GM23338 (cell line): ENCODE results near the gene DGKG. TPM values are rescaled to one million over a fixed set of nuclear protein-coding genes. Genes with fewer than 3 reads are reported as not detected.

ENCODE experiments used
- ATAC-seq: fragments of 200-7000 bp; cut with Tn5 transposase; 3 replicates; pipeline ENCODE4 v1.9.1; 2020
- DNase-seq: peaks from one replicate; pipeline ENCODE4 v3.0.0-alpha.2; 2015; ENCODE audit warnings: low spot score
- H2AFZ ChIP-seq: fragments of 200-600 bp; sonication (generic); 2 replicates; pipeline ENCODE4 v1.8.0; 2016; ENCODE audit warnings: antibody characterized with exemption, mild to moderate bottlenecking, moderate library complexity
- H3F3A ChIP-seq: fragments of 200-600 bp; sonication (generic); replicated peaks from 2 replicates; pipeline ENCODE4 v1.8.0; 2017; ENCODE audit warnings: antibody characterized with exemption, mixed run types, low read depth
- H3K27ac ChIP-seq: fragments of 200-600 bp; sonication (generic); 2 replicates; pipeline ENCODE4 v1.6.1; 2016; ENCODE audit warnings: low read depth
- H3K27me3 ChIP-seq: fragments of 200-600 bp; sonication (generic); 2 replicates; pipeline ENCODE4 v1.8.0; 2016; ENCODE audit warnings: mild to moderate bottlenecking, mixed run types, moderate library complexity; ENCODE audit not compliant: insufficient read depth
- H3K36me3 ChIP-seq: fragments of 200-600 bp; sonication (generic); 2 replicates; pipeline ENCODE4 v1.8.0; 2016; ENCODE audit warnings: mild to moderate bottlenecking; ENCODE audit not compliant: insufficient read depth
- H3K4me1 ChIP-seq: fragments of 200-600 bp; sonication (generic); 2 replicates; pipeline ENCODE4 v1.8.0; 2016; ENCODE audit warnings: mild to moderate bottlenecking, moderate library complexity; ENCODE audit not compliant: insufficient read depth
- H3K4me2 ChIP-seq: fragments of 200-600 bp; sonication (generic); 2 replicates; pipeline ENCODE4 v1.7.1; 2017; ENCODE audit warnings: mixed run types
- H3K4me3 ChIP-seq: fragments of 200-600 bp; sonication (generic); 2 replicates; pipeline ENCODE4 v1.6.1; 2016; ENCODE audit warnings: mixed run types
- H3K79me2 ChIP-seq: fragments of 200-600 bp; sonication (generic); replicated peaks from 2 replicates; pipeline ENCODE4 v1.8.0; 2017; ENCODE audit warnings: mild to moderate bottlenecking; ENCODE audit not compliant: insufficient read depth
- H3K9me2 ChIP-seq: fragments of 200-600 bp; sonication (generic); 2 replicates; pipeline ENCODE4 v1.8.0; 2017; ENCODE audit not compliant: insufficient read depth
- H4K20me1 ChIP-seq: fragments of 200-600 bp; sonication (generic); replicated peaks from 2 replicates; pipeline ENCODE4 v1.8.0; 2017; ENCODE audit warnings: mild to moderate bottlenecking; ENCODE audit not compliant: insufficient read depth
- H3K27ac Mint-ChIP-seq: 2 replicates; pipeline ENCODE4 v1.8.0; 2020; ENCODE audit warnings: inconsistent platforms, mild to moderate bottlenecking, moderate library complexity, mixed read lengths
- H3K27me3 Mint-ChIP-seq: 3 replicates; pipeline ENCODE4 v1.8.0; 2022; ENCODE audit warnings: low read depth, mild to moderate bottlenecking, moderate library complexity, mixed read lengths, inconsistent platforms; ENCODE audit not compliant: insufficient read depth, poor library complexity
- H3K36me3 Mint-ChIP-seq: 3 replicates; pipeline ENCODE4 v1.8.0; 2021; ENCODE audit warnings: low read depth, mild to moderate bottlenecking, inconsistent platforms, moderate library complexity, mixed read lengths
- H3K4me1 Mint-ChIP-seq: 3 replicates; pipeline ENCODE4 v1.8.0; 2020; ENCODE audit warnings: mild to moderate bottlenecking, inconsistent platforms, mixed read lengths
- H3K4me3 Mint-ChIP-seq: 3 replicates; pipeline ENCODE4 v1.8.0; 2021; ENCODE audit warnings: moderate library complexity, mild to moderate bottlenecking, inconsistent platforms, mixed read lengths
- H3K9me3 Mint-ChIP-seq: 3 replicates; pipeline ENCODE4 v1.8.0; 2020; ENCODE audit warnings: moderate library complexity, mild to moderate bottlenecking, inconsistent platforms, mixed read lengths
- CREB1 ChIP-seq: fragments of 250-450 bp; sonication (Bioruptor Pico); IDR thresholded peaks from 2 replicates; pipeline ENCODE4 v1.5.0; 2020; ENCODE audit warnings: low read depth, mild to moderate bottlenecking, moderate library complexity
- CTCF ChIP-seq, 2 experiments: fragments of 200-600 bp in 1 of 2; sonication (generic) in 1 of 2; conservative IDR thresholded peaks; 2 replicates each; pipeline versions ENCODE4 v1.5.1 to v1.6.1; 2016 to 2017; ENCODE audit warnings: antibody characterized with exemption in 2 of 2, low read depth in 2 of 2, mild to moderate bottlenecking in 2 of 2, moderate library complexity in 1 of 2
- EZH2phosphoT487 ChIP-seq: fragments of 200-600 bp; sonication (generic); IDR thresholded peaks from one replicate; pipeline ENCODE4 v1.8.1; 2018; ENCODE audit warnings: antibody characterized with exemption; ENCODE audit not compliant: unreplicated experiment
- JUNB ChIP-seq: IDR thresholded peaks from one replicate; pipeline ENCODE4 v1.6.1; 2016; ENCODE audit warnings: antibody characterized with exemption; ENCODE audit not compliant: unreplicated experiment
- REST ChIP-seq: IDR thresholded peaks from one replicate; pipeline ENCODE4 v1.6.1; 2018; ENCODE audit warnings: antibody characterized with exemption; ENCODE audit not compliant: unreplicated experiment
- STAT1 ChIP-seq: IDR thresholded peaks from one replicate; pipeline ENCODE4 v1.6.1; 2016; ENCODE audit warnings: antibody characterized with exemption; ENCODE audit not compliant: unreplicated experiment
- ZNF114 ChIP-seq: fragments of 250-450 bp; sonication (Bioruptor Pico); IDR thresholded peaks from 2 replicates; pipeline ENCODE4 v1.5.0; 2020; ENCODE audit warnings: mild to moderate bottlenecking, moderate library complexity
- polyA plus RNA-seq: library from polyadenylated mRNA; unstranded; fragments of >200 nt; fragmentation: Nextera tagmentation; extraction: Ambion mirVana; gene quantifications from 2 replicates; pipeline ENCODE4 v1.2.1, GENCODE V29; 2016
- total RNA-seq: library from RNA; depleted of rRNA; stranded (reverse); fragments of >200 nt; shearing (Covaris generic); gene quantifications from 2 replicates; pipeline ENCODE4 v1.2.3, GENCODE V29; 2014
- TF ChIP-seq, protein P1 (sequence below): IDR thresholded peaks from 2 replicates; pipeline ENCODE4 v1.6.1; 2016; ENCODE audit warnings: antibody characterized with exemption

DGKG gene
- total and polyA plus RNA-seq, 2 experiments from 2014 or later, result 0.14 to 0.31 TPM

DNA sequence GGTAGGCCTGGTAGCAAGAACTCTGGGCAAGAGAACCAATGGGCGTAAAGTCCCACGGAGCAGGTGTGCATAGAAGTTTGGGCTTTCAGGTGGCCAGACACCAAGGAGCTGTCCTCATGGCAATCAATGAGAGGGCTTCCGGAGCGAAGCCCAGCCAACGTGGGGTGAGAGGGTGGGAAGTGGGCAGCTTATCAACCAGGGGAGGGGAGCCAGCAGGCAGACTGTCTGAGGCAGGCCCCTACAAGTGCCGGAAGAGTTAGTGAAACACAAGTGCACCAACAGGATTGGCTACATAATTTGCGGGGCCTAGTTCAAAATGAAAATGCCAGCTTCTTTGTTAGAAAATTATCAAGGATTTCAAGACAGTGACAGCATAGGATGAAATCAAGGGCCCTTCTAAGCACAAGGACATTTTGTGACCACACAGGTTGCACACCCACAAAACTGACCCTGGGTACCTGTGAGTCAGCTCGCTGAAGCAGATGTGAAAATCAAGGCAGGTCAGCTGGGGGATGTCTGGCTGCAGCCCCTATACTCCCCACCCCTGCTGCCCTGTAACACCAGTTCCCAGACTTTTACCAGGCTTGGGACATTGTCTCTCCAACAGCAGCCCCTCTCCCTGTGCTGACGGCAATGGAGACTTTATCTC, 151.1 kb downstream of the DGKG start:
- no peaks in the 10 kb centered on the region for H3K79me2 ChIP-seq
- H3K27me3 Mint-ChIP-seq, result peaks cover 7% of the 10 kb centered on the region
- no peak overlapping the region for H3K4me2 ChIP-seq
- H3K36me3 Mint-ChIP-seq, result no peaks in the 10 kb centered on the region
- H3K4me1 ChIP-seq, result peaks cover 17% of the 10 kb centered on the region
- no peak for DNase-seq
- TF ChIP-seq ZNF114 (CRISPR knock-in tag) (no peak), REST (no peak), CREB1 (CRISPR knock-in tag) (no peak)
- H3K9me3 Mint-ChIP-seq, result no peaks in the 10 kb centered on the region
- H3K27ac Mint-ChIP-seq, result peak overlapping the region; percentile 69
- no peaks in the 10 kb centered on the region for H3K36me3 ChIP-seq
- H3K4me3 Mint-ChIP-seq, result no peak overlapping the region
- no peaks in the 10 kb centered on the region for H3K27me3 ChIP-seq
- H4K20me1 ChIP-seq, result no peaks in the 10 kb centered on the region
- peak overlapping the region; percentile 64 for H2AFZ ChIP-seq
- no peaks in the 10 kb centered on the region for H3K9me2 ChIP-seq
- ATAC-seq, result no peak
- H3F3A ChIP-seq, result 0 out of 2 replicates have a peak, but pooled peaks cover 6% of the 10 kb centered on the region
- H3K27ac ChIP-seq, result no peak overlapping the region
- H3K4me3 ChIP-seq, result no peak overlapping the region
- peaks cover 32% of the 10 kb centered on the region for H3K4me1 Mint-ChIP-seq

DNA sequence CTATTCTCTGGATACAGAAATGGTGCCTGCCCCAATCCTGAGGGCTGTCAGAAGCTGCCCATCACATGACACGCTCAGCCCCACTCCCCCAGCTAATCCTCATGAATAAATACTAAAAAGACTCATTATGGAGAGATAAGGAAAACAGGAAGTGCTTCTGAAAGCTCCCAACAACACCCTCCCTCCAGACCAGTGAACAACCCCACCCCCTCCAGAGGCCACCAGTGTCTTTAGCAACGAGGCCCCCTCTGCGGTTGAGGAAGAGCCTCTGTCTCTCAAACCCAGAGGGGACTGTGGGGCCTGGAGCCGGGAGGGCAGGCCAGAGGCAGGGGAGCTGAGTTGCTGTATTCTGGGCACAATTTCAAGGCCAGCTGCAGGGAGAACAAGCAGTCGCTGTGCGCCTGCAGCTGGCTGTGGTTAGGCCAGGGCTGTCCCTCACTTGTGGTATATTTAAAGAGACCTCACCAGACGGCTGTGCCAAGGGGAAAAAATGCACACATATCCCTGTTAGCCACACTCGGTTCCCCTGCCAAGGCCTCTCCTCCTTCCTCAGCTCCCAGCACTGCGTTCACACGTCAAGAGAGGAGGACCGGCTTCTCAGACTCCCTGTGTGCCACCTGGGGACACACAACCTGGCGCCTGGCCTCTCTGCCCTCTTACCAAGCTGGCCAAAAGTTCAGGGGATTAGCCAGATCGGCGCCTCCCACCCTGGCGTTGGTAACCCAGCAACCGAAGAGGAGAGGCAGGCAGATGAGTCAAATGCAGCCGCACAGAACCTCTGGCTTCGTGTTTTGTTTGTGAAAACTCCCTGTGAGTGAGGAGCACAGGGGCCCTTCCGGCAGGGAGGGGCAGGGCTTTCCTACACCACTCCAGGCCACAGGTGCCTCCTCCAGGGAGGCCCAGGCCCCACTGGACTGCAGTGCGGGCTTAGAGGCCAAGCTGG, 152.0 kb downstream of the DGKG start:
- peak; percentile 71 for ATAC-seq
- no peaks in the 10 kb centered on the region for H3K36me3 Mint-ChIP-seq
- Histone ChIP-seq H3K36me3 (no peaks in the 10 kb centered on the region), H3K4me1 (peaks cover 17% of the 10 kb centered on the region), H3K4me2 (peak overlapping the region; percentile 65), H3F3A (0 out of 2 replicates have a peak, but pooled peaks cover 6% of the 10 kb centered on the region), H3K4me3 (no peak overlapping the region), H4K20me1 (no peaks in the 10 kb centered on the region), H3K9me2 (no peaks in the 10 kb centered on the region), H3K27ac (no peak overlapping the region), H3K27me3 (no peaks in the 10 kb centered on the region), H2AFZ (peak overlapping the region; percentile 64), H3K79me2 (no peaks in the 10 kb centered on the region)
- peak overlapping the region; percentile 69; the same call in 1 of the 2 replicates for H3K27ac Mint-ChIP-seq
- H3K9me3 Mint-ChIP-seq, result no peaks in the 10 kb centered on the region
- peak; percentile 43 for DNase-seq
- H3K27me3 Mint-ChIP-seq, result peaks cover 7% of the 10 kb centered on the region
- peaks cover 29% of the 10 kb centered on the region for H3K4me1 Mint-ChIP-seq
- no peak overlapping the region for H3K4me3 Mint-ChIP-seq
- TF ChIP-seq JUNB, result no peak
- no peak for TF ChIP-seq ZNF114 (CRISPR knock-in tag)
- TF ChIP-seq, protein P1, sequence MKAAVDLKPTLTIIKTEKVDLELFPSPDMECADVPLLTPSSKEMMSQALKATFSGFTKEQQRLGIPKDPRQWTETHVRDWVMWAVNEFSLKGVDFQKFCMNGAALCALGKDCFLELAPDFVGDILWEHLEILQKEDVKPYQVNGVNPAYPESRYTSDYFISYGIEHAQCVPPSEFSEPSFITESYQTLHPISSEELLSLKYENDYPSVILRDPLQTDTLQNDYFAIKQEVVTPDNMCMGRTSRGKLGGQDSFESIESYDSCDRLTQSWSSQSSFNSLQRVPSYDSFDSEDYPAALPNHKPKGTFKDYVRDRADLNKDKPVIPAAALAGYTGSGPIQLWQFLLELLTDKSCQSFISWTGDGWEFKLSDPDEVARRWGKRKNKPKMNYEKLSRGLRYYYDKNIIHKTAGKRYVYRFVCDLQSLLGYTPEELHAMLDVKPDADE, result no peak
- no peak for TF ChIP-seq REST
- TF ChIP-seq EZH2phosphoT487, result no peak
- TF ChIP-seq CREB1 (CRISPR knock-in tag), result no peak
- TF ChIP-seq CTCF (conservative IDR thresholded peaks at IDR 0.05; ENCODE audit: low read depth in 2 of 2), result no peak
- TF ChIP-seq STAT1, result no peak
